AG04449 (cell line): Measurements from ENCODE around the gene GEMIN2.

Experiments used
- CTCF ChIA-PET: fragments of 350-600 bp; formaldehyde crosslinking; extraction: SDS; loops from one replicate; lab custom pipeline; 2021; ENCODE audit warnings: antibody characterized with exemption; lab: Yijun Ruan, JAX
- POLR2A ChIA-PET: fragments of 400-600, 350-600 bp; formaldehyde crosslinking; extraction: SDS; loops from one replicate; lab custom pipeline; 2020; ENCODE audit warnings: antibody characterized with exemption, inconsistent platforms; lab: Yijun Ruan, JAX
- DNase-seq: peaks from one replicate; pipeline ENCODE4 v3.0.0-alpha.2; 2010; ENCODE audit warnings: low read depth, low spot score
- H3K4me3 ChIP-seq: 2 replicates; pipeline ENCODE4 v1.5.1; 2011; ENCODE audit warnings: low read depth, mild to moderate bottlenecking, control low read depth, low read length
- CTCF ChIP-seq: IDR thresholded peaks from one replicate; pipeline ENCODE4 v1.5.1; 2011; ENCODE audit warnings: mild to moderate bottlenecking, moderate library complexity, low read length, control low read depth, inconsistent platforms; ENCODE audit not compliant: insufficient read depth; ENCODE audit errors: missing control alignments

GEMIN2 gene

GRCh38 chr14:39168591-39168990, 54.5 kb downstream of the GEMIN2 start:
- no peak for DNase-seq
- peak overlapping the region; percentile 99 for H3K4me3 ChIP-seq
- ChIA-PET POLR2A (interaction anchor here (0.6 kb wide), 1 partner anchor 11 kb away, joined by 3 read pairs; no protein-coding TSS in a partner anchor), CTCF (no interaction called here)
- TF ChIP-seq CTCF, result no peak

GRCh38 chr14:39169541-39169900, 55.4 kb downstream of the GEMIN2 start:
- H3K4me3 ChIP-seq, result peak overlapping the region; percentile 99
- TF ChIP-seq CTCF, result no peak
- POLR2A ChIA-PET, result interaction anchor here (1.0 to 1.7 kb wide), 3 partner anchors 35 to 98 kb away, joined by 3 to 15 read pairs (median 15); partner anchors contain the start of gene SEC23A
- CTCF ChIA-PET, result interaction anchor here (1.1 kb wide), 1 partner anchor 8 kb away, joined by 3 read pairs; no protein-coding TSS in a partner anchor
- no peak for DNase-seq

- no peak for DNase-seq
- ChIA-PET CTCF (no interaction called here), POLR2A (no interaction called here)
- no peak overlapping the region for H3K4me3 ChIP-seq
- no peak for TF ChIP-seq CTCF
These were observed 59.1 kb downstream of the GEMIN2 start for GRCh38 chr14:39173198-39173597.

GRCh38 chr14:39174560-39175444, 60.7 kb downstream of the GEMIN2 start, which contains the start of gene PNN:
Gene PNN (plus strand): TSS chr14:39175254. CDS start chr14:39175280, 26 bp downstream.
- ChIA-PET POLR2A (interaction anchor here (1.0 to 1.4 kb wide), 2 partner anchors 11 to 92 kb away, joined by 3 to 11 read pairs; no protein-coding TSS in a partner anchor), CTCF (no interaction called here)
- peak; percentile 98 for DNase-seq
- TF ChIP-seq CTCF, result no peak
- peak within 1 kb of the TSS; percentile 88 for H3K4me3 ChIP-seq

- ChIA-PET POLR2A (interaction anchor here (1.0 to 1.4 kb wide), 2 partner anchors 10 to 91 kb away, joined by 3 to 11 read pairs; no protein-coding TSS in a partner anchor), CTCF (no interaction called here)
- no peak for DNase-seq
- no peak for TF ChIP-seq CTCF
- peak overlapping the region; percentile 88 for H3K4me3 ChIP-seq
These were observed 61.5 kb downstream of the GEMIN2 start for GRCh38 chr14:39175445-39176262.
